ENCODE data around the gene GOLIM4.

DNA sequence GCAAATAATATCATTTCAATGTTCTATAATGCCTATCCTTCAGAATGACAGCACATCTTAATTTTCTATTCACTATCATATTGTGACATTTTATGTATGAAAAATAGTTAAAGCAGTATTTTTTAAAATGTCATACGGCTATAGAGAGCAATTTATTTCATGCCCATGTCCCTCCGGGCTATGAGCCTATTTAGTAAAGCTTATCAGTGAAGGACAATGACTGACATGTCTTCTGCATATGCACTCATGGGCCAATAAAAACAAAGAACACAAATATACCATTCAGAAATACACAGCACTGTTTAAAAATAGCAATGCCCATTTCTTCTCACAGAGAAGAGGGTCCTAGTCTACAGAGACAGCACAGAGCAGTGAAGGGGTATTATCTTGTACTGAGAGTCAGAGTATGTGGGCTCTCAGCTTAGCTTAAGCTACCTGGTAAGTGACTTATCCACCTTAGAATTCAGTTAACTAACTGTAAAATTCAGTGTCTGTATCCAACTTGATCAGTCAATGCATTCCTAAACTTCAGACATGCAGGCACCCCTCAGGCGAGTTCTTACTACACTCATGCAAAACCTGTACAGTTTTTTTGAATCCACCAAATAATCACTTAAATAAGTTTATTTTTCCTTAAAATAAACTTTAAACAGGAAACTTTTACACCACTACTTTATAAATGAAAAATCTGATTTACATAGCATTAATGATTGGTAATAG, 9.0 kb downstream of the GOLIM4 start:
- TF ChIP-seq, protein P1, sequence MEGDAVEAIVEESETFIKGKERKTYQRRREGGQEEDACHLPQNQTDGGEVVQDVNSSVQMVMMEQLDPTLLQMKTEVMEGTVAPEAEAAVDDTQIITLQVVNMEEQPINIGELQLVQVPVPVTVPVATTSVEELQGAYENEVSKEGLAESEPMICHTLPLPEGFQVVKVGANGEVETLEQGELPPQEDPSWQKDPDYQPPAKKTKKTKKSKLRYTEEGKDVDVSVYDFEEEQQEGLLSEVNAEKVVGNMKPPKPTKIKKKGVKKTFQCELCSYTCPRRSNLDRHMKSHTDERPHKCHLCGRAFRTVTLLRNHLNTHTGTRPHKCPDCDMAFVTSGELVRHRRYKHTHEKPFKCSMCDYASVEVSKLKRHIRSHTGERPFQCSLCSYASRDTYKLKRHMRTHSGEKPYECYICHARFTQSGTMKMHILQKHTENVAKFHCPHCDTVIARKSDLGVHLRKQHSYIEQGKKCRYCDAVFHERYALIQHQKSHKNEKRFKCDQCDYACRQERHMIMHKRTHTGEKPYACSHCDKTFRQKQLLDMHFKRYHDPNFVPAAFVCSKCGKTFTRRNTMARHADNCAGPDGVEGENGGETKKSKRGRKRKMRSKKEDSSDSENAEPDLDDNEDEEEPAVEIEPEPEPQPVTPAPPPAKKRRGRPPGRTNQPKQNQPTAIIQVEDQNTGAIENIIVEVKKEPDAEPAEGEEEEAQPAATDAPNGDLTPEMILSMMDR (IDR thresholded peaks at IDR 0.05), result no peak
- no peak for TF ChIP-seq POLR2A (IDR thresholded peaks at IDR 0.05)

Measured in body of pancreas (tissue), 4 donors.